ENCODE results near the gene CNNM2. TPM values are rescaled to one million over a fixed set of nuclear protein-coding genes. Genes with fewer than 3 reads are reported as not detected.

Gene CNNM2
- total RNA-seq, 6 experiments from 2014 or later: 5.2 to 7.6 (median 6.5) TPM

DNA sequence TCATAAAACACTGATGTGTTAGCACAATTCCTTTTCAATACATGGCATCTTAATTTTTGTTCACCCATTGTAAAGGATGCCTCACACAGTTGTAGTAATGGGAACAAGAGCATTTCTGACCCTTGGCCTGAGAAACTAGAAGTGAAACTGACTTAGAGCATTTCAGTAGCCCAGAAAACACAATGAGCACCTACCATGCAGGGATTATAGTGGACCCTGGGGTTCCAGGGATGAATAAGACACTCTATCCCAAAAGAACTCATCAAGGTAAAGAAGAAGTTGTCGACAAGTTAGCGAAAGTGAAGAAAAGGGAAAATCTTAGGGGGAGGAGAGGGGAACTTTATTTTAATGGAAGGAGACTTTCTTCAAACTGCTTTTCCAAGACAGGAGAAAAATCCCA is 149.4 kb downstream of the CNNM2 start:
- no peaks in the 10 kb centered on the region for H3K27me3 ChIP-seq
- WGBS (ENCODE audit: insufficient coverage, low coverage, low lambda C conversion rate, missing lambda C conversion rate): 100% methylated on average over 2 of the region's 2 CpGs
- H3K9me3 ChIP-seq: no peaks in the 10 kb centered on the region
- TF ChIP-seq POLR2A (IDR thresholded peaks at IDR 0.05) (no peak), CTCF (IDR thresholded peaks at IDR 0.05) (no peak)
- DNase-seq: no peak
- peaks cover 0 to 4% (median 0%) of the 10 kb centered on the region in 4 donors for H3K36me3 ChIP-seq
- no peak for ATAC-seq
- no peak overlapping the region for H3K27ac ChIP-seq
- no peaks in the 10 kb centered on the region for H3K4me1 ChIP-seq
- H3K4me3 ChIP-seq: no peak overlapping the region
- intact Hi-C loops (cut with DNase I): loop anchor here (5.0 kb wide), 1 partner anchor 150 kb away; the partner anchor contains the start of gene CNNM2 (in 2 of the 2)

- intact Hi-C loops (cut with DNase I): loop anchor here (5.0 kb wide), 1 partner anchor 151 kb away; the partner anchor contains the start of gene CNNM2 (in 2 of the 2)
Measured at GRCh38 chr10:103067956-103068355, 149.9 kb downstream of the CNNM2 start.

GRCh38 chr10:103069453-103070331 is 151.6 kb downstream of the CNNM2 start:
- Histone ChIP-seq H3K4me3 (no peak overlapping the region), H3K27ac (no peak overlapping the region), H3K36me3 (peaks cover 0 to 4% (median 0%) of the 10 kb centered on the region in 4 donors), H3K27me3 (no peaks in the 10 kb centered on the region), H3K4me1 (no peaks in the 10 kb centered on the region), H3K9me3 (no peaks in the 10 kb centered on the region)
- WGBS (ENCODE audit: insufficient coverage, low coverage, low lambda C conversion rate, missing lambda C conversion rate): 41% methylated on average over 10 of the region's 16 CpGs
- DNase-seq (peak; percentile 65 to 74 (median 70)), ATAC-seq (peak; percentile 89 to 96 (median 94))
- TF ChIP-seq POLR2A (IDR thresholded peaks at IDR 0.05) (no peak), CTCF (IDR thresholded peaks at IDR 0.05) (peak; percentile 63 to 79 (median 76))
- intact Hi-C loops (cut with DNase I): loop anchor here (5.0 to 10.0 kb wide), 4 partner anchors 152 to 335 kb away; partner anchors contain the start of genes CNNM2 (in 2 of the 2), CYP17A1 (in 1 of the 2) and RPEL1 (in 1 of the 2)

More at GRCh38 chr10:103067956-103068355, 149.9 kb downstream of the CNNM2 start:
- no peak for TF ChIP-seq POLR2A (IDR thresholded peaks at IDR 0.05)
- no peak for TF ChIP-seq CTCF (IDR thresholded peaks at IDR 0.05)
- ATAC-seq: no peak
- Histone ChIP-seq H3K4me3 (no peak overlapping the region), H3K36me3 (peaks cover 0 to 4% (median 0%) of the 10 kb centered on the region in 4 donors), H3K9me3 (no peaks in the 10 kb centered on the region), H3K27me3 (no peaks in the 10 kb centered on the region), H3K27ac (no peak overlapping the region), H3K4me1 (no peaks in the 10 kb centered on the region)
- DNase-seq: no peak
- 57% methylated on average over 1 of the region's 6 CpGs for WGBS (ENCODE audit: insufficient coverage, low coverage, low lambda C conversion rate, missing lambda C conversion rate)

DNA sequence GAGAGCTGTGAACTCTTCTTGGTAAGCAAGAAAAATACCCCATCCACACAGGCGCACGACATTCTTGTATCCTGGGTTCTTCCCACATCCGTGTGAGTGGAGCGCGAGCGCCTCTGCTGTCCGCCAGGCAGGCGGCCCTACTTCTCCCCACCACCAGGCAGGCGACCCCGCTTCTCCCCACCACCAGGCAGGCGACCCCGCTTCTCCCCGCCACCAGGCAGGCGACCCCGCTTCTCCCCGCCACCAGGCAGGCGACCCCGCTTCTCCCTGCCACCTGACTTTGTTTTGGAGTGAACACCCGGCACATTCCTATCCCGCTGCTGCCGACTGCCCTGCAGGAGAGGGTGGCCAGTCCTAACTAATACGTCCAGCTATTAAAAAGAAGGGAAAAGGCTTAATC is 154.2 kb downstream of the CNNM2 start:
- no peak overlapping the region for H3K4me3 ChIP-seq
- WGBS (ENCODE audit: insufficient coverage, low coverage, low lambda C conversion rate, missing lambda C conversion rate): 93% methylated on average over 18 of the region's 22 CpGs
- DNase-seq (no peak), ATAC-seq (no peak)
- intact Hi-C loops (cut with DNase I): loop anchor here (10.0 kb wide), 3 partner anchors 173 to 337 kb away; partner anchors contain the start of genes CYP17A1 (in 1 of the 2) and RPEL1 (in 1 of the 2)
- no peaks in the 10 kb centered on the region for H3K9me3 ChIP-seq
- H3K36me3 ChIP-seq: peaks cover 0 to 8% (median 2%) of the 10 kb centered on the region in 4 donors
- H3K27ac ChIP-seq: no peak overlapping the region
- no peaks in the 10 kb centered on the region for H3K27me3 ChIP-seq
- TF ChIP-seq CTCF (IDR thresholded peaks at IDR 0.05) (no peak), POLR2A (IDR thresholded peaks at IDR 0.05) (no peak)
- no peaks in the 10 kb centered on the region for H3K4me1 ChIP-seq

Measured in right lobe of liver (tissue), 6 donors.